HEK293T (cell line): ENCODE results near the gene PYY.

ENCODE experiments used
- CTCF ChIA-PET: fragments of 350-600 bp; formaldehyde crosslinking; extraction: SDS; loops from one replicate; lab custom pipeline; 2021; ENCODE audit warnings: antibody characterized with exemption, inconsistent platforms; lab: Yijun Ruan, JAX
- POLR2A ChIA-PET: fragments of 350-600 bp; formaldehyde crosslinking; extraction: SDS; loops from one replicate; lab custom pipeline; 2020; ENCODE audit warnings: antibody characterized with exemption, inconsistent platforms; lab: Yijun Ruan, JAX
- DNase-seq: peaks from one replicate; pipeline ENCODE4 v3.0.0; 2012; ENCODE audit warnings: mixed read lengths; ENCODE audit errors: extremely low spot score
- ARNT ChIP-seq: fragments of 450-650 bp; IDR thresholded peaks from 2 replicates; pipeline ENCODE4 v1.6.1; 2017; ENCODE audit warnings: mild to moderate bottlenecking
- BHLHE40 ChIP-seq: fragments of 450-650 bp; IDR thresholded peaks from 2 replicates; pipeline ENCODE4 v1.6.1; 2016; ENCODE audit warnings: mild to moderate bottlenecking, moderate library complexity, borderline replicate concordance
- CTBP1 ChIP-seq: fragments of 450-650 bp; IDR thresholded peaks from 2 replicates; pipeline ENCODE4 v1.6.1; 2016; ENCODE audit warnings: borderline replicate concordance
- ELF4 ChIP-seq: fragments of 450-650 bp; IDR thresholded peaks from 2 replicates; pipeline ENCODE4 v1.6.1; 2017; ENCODE audit warnings: antibody characterized with exemption
- FOXA1 ChIP-seq: fragments of 450-650 bp; IDR thresholded peaks from 2 replicates; pipeline ENCODE4 v1.6.1; 2016; ENCODE audit warnings: mild to moderate bottlenecking
- FOXK2 ChIP-seq: fragments of 450-650 bp; IDR thresholded peaks from 2 replicates; pipeline ENCODE4 v1.6.1; 2016; ENCODE audit warnings: mild to moderate bottlenecking
- FOXM1 ChIP-seq: fragments of 450-650 bp; IDR thresholded peaks from 2 replicates; pipeline ENCODE4 v1.6.1; 2017; ENCODE audit warnings: mild to moderate bottlenecking, borderline replicate concordance
- HDGF ChIP-seq: fragments of 450-650 bp; IDR thresholded peaks from 2 replicates; pipeline ENCODE4 v1.6.1; 2017; ENCODE audit warnings: antibody characterized with exemption, borderline replicate concordance
- L3MBTL2 ChIP-seq: fragments of 450-650 bp; conservative IDR thresholded peaks from 2 replicates; pipeline ENCODE4 v1.6.1; 2016; ENCODE audit warnings: mild to moderate bottlenecking
- LEF1 ChIP-seq: fragments of 450-650 bp; IDR thresholded peaks from 2 replicates; pipeline ENCODE4 v1.6.1; 2017; ENCODE audit warnings: mild to moderate bottlenecking, borderline replicate concordance
- NFRKB ChIP-seq: fragments of 450-650 bp; IDR thresholded peaks from 2 replicates; pipeline ENCODE4 v1.6.1; 2016; ENCODE audit warnings: mild to moderate bottlenecking, moderate library complexity
- SP1 ChIP-seq: fragments of 450-650 bp; IDR thresholded peaks from 2 replicates; pipeline ENCODE4 v1.6.1; 2017
- SUZ12 ChIP-seq: fragments of 450-650 bp; IDR thresholded peaks from 2 replicates; pipeline ENCODE4 v1.6.1; 2016; ENCODE audit warnings: mild to moderate bottlenecking
- TARDBP ChIP-seq: fragments of 450-650 bp; IDR thresholded peaks from 2 replicates; pipeline ENCODE4 v1.6.1; 2016
- ZNF384 ChIP-seq: fragments of 450-650 bp; IDR thresholded peaks from 2 replicates; pipeline ENCODE4 v1.6.1; 2016
- TF ChIP-seq, protein P1 (sequence below): fragments of 450-650 bp; IDR thresholded peaks from 2 replicates; pipeline ENCODE4 v1.6.1; 2016

PYY gene

GRCh38 chr17:43916385-43916784 lies 37.4 kb downstream of the PYY start:
- no peak for DNase-seq
- POLR2A ChIA-PET, result interaction anchor here (0.9 kb wide), 1 partner anchor 22 kb away, joined by 4 read pairs; no protein-coding TSS in a partner anchor
- TF ChIP-seq FOXM1 (no peak), SP1 (no peak), ZNF384 (no peak), ARNT (no peak), FOXK2 (no peak), TARDBP (no peak), LEF1 (no peak), NFRKB (no peak), CTBP1 (no peak), ELF4 (no peak)
- TF ChIP-seq, protein P1, sequence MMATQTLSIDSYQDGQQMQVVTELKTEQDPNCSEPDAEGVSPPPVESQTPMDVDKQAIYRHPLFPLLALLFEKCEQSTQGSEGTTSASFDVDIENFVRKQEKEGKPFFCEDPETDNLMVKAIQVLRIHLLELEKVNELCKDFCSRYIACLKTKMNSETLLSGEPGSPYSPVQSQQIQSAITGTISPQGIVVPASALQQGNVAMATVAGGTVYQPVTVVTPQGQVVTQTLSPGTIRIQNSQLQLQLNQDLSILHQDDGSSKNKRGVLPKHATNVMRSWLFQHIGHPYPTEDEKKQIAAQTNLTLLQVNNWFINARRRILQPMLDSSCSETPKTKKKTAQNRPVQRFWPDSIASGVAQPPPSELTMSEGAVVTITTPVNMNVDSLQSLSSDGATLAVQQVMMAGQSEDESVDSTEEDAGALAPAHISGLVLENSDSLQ, result no peak
- CTCF ChIA-PET, result interaction anchor here (1.2 kb wide), 1 partner anchor 24 kb away, joined by 3 read pairs; no protein-coding TSS in a partner anchor

- ChIA-PET POLR2A (interaction anchor here (1.3 kb wide), 1 partner anchor 22 kb away, joined by 3 read pairs; no protein-coding TSS in a partner anchor), CTCF (interaction anchor here (0.6 to 1.2 kb wide), 2 partner anchors 25 to 328 kb away, joined by 3 read pairs; no protein-coding TSS in a partner anchor)
- DNase-seq, result no peak
- TF ChIP-seq ELF4 (no peak), LEF1 (no peak), FOXK2 (no peak), SP1 (no peak), TARDBP (no peak), L3MBTL2 (no peak), FOXA1 (no peak), NFRKB (no peak), HDGF (no peak), ZNF384 (no peak), SUZ12 (no peak), CTBP1 (no peak), BHLHE40 (no peak), ARNT (no peak), FOXM1 (no peak)
- TF ChIP-seq, protein P1, result no peak
These were observed 38.2 kb downstream of the PYY start for GRCh38 chr17:43915559-43915958.

DNA sequence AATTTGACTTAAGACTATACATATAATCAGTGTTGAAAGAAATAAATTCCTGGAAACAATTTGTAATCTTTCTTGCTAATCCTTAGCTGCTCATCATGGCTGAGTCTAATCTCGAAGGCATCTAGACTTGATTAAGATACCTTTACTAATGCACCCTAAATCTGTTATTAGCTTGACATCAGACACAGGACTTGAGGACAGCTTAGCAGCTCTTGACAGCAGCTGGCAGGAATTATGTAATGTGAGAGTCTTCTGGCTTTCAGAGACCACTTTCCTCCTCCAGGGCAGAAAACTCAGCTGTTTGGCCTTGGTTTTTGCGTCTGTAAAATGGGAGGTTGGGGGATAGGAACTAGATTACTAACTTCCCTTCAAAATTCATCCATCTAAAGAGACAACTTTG lies 39.3 kb downstream of the PYY start:
- ChIA-PET POLR2A (interaction anchor here (0.6 to 1.3 kb wide), 3 partner anchors 24 to 25 kb away, joined by 3 to 4 read pairs (median 3); no protein-coding TSS in a partner anchor), CTCF (interaction anchor here (0.7 to 1.7 kb wide), 5 partner anchors 26 to 233 kb away, joined by 3 to 9 read pairs (median 4); partner anchors contain the start of gene PPY)
- TF ChIP-seq SP1, result no peak
- no peak for TF ChIP-seq ZNF384
- no peak for TF ChIP-seq SUZ12
- no peak for TF ChIP-seq NFRKB
- TF ChIP-seq L3MBTL2, result no peak
- TF ChIP-seq ELF4, result no peak
- TF ChIP-seq, protein P1, result no peak
- no peak for TF ChIP-seq LEF1
- TF ChIP-seq FOXM1, result no peak
- no peak for TF ChIP-seq FOXA1
- no peak for TF ChIP-seq ARNT
- no peak for TF ChIP-seq FOXK2
- TF ChIP-seq CTBP1, result no peak
- no peak for TF ChIP-seq TARDBP
- TF ChIP-seq BHLHE40, result no peak
- no peak for TF ChIP-seq HDGF
- no peak for DNase-seq

DNA sequence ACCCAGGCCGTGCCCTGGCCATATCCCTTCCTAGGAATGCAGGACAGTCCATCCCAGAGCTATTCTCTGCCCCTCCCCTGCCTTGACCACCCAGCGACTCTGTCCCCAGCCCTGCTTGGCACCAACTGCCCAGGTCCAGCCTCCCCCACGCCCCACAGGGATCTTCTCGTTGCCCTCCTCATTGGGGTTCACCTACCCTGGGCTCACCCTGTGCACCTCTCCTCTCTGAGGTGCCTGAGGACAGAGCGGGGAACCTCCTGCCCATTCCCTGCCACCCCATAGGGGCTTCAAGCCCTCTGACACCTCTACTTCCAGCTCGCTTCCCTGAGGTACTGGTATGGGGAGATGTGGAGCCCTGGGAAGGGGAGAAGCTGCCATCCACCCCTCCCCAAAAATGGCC lies 40.2 kb downstream of the PYY start:
- ChIA-PET POLR2A (interaction anchor here (0.6 to 1.2 kb wide), 2 partner anchors 24 to 26 kb away, joined by 3 to 4 read pairs; no protein-coding TSS in a partner anchor), CTCF (interaction anchor here (1.0 to 1.7 kb wide), 4 partner anchors 27 to 94 kb away, joined by 4 to 9 read pairs (median 6); partner anchors contain the start of gene PPY)
- TF ChIP-seq FOXM1 (no peak), L3MBTL2 (no peak), SUZ12 (no peak), SP1 (no peak), CTBP1 (no peak), LEF1 (no peak), FOXK2 (no peak), TARDBP (no peak), FOXA1 (no peak), NFRKB (no peak), HDGF (no peak), ARNT (no peak), ELF4 (no peak)
- TF ChIP-seq, protein P1, result no peak
- no peak for DNase-seq

- DNase-seq, result no peak
- TF ChIP-seq ARNT, result no peak
- peak; percentile 6; the same call in 1 of the 2 replicates for TF ChIP-seq CTBP1
- TF ChIP-seq NFRKB, result no peak
- no peak for TF ChIP-seq HDGF
- TF ChIP-seq TARDBP, result peak; percentile 57; the same call in 1 of the 2 replicates
- TF ChIP-seq SP1, result 0 out of 2 replicates have a peak, but pooled peaks have one; percentile 16
- 0 out of 2 replicates have a peak, but pooled peaks have one; percentile 41 for TF ChIP-seq ZNF384
- no peak for TF ChIP-seq FOXK2
- TF ChIP-seq ELF4, result no peak
- TF ChIP-seq FOXA1, result no peak
- POLR2A ChIA-PET, result interaction anchor here (0.9 to 1.4 kb wide), 2 partner anchors 25 to 35 kb away, joined by 3 to 4 read pairs; no protein-coding TSS in a partner anchor
- CTCF ChIA-PET, result interaction anchor here (0.7 kb wide), 1 partner anchor 34 kb away, joined by 3 read pairs; no protein-coding TSS in a partner anchor
These were observed 41.0 kb downstream of the PYY start for GRCh38 chr17:43912635-43913304.
